Suprapubic skin (tissue), 4 donors: ENCODE results near the gene TANK.

Experiments used
- EP300 ChIP-seq: sonication (generic); formaldehyde crosslinking; IDR thresholded peaks from one replicate; pipeline ENCODE4 v1.6.1; 2017; ENCODE audit warnings: antibody characterized with exemption
- POLR2AphosphoS5 ChIP-seq, 3 donors: sonication (generic); formaldehyde crosslinking; IDR thresholded peaks; one replicate each; pipeline ENCODE4 v1.6.1; 2017; ENCODE audit warnings: antibody characterized with exemption in 3 of 3
- TF ChIP-seq, protein P1 (sequence below), 2 donors: fragments of 200-600 bp in 1 of 2; fragments of 450-650 bp in 1 of 2; sonication (generic) in 1 of 2; IDR thresholded peaks; one replicate each; pipeline ENCODE4 v1.5.1; 2016 to 2019; ENCODE audit warnings: antibody characterized with exemption in 2 of 2, mild to moderate bottlenecking in 1 of 2, moderate library complexity in 1 of 2

DNA sequence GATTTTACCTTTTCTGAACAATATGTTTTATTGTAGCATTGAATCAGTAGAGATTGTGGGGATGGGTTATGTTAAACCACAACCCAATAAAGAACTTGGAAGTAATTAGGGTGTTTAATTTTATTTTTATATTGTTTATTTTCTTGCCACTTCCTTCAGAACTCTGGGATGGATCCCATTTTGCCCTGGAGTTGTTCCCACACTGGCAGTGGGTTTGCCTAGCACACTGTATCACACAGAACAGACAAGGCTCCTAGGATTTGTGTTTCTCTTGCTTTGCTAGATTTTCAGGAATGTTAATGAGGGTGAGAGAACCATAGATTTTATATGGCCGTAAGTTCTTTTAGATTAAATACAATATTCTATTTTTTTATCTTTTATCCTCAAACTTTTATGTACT is 59.0 kb downstream of the TANK start:
- TF ChIP-seq, protein P1, sequence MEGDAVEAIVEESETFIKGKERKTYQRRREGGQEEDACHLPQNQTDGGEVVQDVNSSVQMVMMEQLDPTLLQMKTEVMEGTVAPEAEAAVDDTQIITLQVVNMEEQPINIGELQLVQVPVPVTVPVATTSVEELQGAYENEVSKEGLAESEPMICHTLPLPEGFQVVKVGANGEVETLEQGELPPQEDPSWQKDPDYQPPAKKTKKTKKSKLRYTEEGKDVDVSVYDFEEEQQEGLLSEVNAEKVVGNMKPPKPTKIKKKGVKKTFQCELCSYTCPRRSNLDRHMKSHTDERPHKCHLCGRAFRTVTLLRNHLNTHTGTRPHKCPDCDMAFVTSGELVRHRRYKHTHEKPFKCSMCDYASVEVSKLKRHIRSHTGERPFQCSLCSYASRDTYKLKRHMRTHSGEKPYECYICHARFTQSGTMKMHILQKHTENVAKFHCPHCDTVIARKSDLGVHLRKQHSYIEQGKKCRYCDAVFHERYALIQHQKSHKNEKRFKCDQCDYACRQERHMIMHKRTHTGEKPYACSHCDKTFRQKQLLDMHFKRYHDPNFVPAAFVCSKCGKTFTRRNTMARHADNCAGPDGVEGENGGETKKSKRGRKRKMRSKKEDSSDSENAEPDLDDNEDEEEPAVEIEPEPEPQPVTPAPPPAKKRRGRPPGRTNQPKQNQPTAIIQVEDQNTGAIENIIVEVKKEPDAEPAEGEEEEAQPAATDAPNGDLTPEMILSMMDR (IDR thresholded peaks at IDR 0.05), result no peak
- no peak for TF ChIP-seq POLR2AphosphoS5 (IDR thresholded peaks at IDR 0.05)
- TF ChIP-seq EP300, result no peak
